HG02610 (cell line): ENCODE data around the gene CDKAL1.

Experiments
- ATAC-seq: cut with Tn5 transposase; IDR thresholded peaks from one replicate; pipeline ENCODE4 v1.9.1; 2021; ENCODE audit warnings: mild to moderate bottlenecking, moderate library complexity; ENCODE audit not compliant: unreplicated experiment

CDKAL1 gene

GRCh38 chr6:21123507-21124436 lies 589.5 kb downstream of the CDKAL1 start:
- no peak for ATAC-seq

GRCh38 chr6:21128601-21129000 lies 594.3 kb downstream of the CDKAL1 start:
- ATAC-seq, result no peak

DNA sequence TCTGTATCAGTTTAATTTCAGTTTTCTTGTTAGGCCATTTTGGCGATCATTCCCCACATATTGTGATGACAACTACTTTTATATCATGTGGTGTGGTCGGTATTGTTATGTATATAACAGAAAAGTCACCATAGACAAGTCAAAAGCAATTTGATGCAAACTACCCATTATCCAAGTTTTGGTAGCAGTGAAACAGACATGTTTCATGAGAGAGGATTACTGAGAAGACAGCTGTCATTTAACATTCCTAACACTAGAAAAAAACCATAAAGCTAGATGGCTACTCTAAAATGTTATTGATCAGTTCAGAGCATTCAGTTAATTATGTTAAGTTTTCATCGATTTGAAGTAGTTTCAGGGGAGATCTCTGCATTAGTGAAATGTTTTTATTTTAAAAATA lies 597.1 kb downstream of the CDKAL1 start:
- ATAC-seq, result no peak

GRCh38 chr6:21132446-21132845 lies 598.2 kb downstream of the CDKAL1 start:
- no peak for ATAC-seq

GRCh38 chr6:21132856-21133838 lies 598.9 kb downstream of the CDKAL1 start:
- ATAC-seq, result no peak

- ATAC-seq, result no peak
Measured at GRCh38 chr6:21133901-21134300, 599.6 kb downstream of the CDKAL1 start.

- ATAC-seq, result no peak
Measured at GRCh38 chr6:21134356-21134755, 600.1 kb downstream of the CDKAL1 start.

- no peak for ATAC-seq
Measured at GRCh38 chr6:21135484-21136013, 601.3 kb downstream of the CDKAL1 start.

DNA sequence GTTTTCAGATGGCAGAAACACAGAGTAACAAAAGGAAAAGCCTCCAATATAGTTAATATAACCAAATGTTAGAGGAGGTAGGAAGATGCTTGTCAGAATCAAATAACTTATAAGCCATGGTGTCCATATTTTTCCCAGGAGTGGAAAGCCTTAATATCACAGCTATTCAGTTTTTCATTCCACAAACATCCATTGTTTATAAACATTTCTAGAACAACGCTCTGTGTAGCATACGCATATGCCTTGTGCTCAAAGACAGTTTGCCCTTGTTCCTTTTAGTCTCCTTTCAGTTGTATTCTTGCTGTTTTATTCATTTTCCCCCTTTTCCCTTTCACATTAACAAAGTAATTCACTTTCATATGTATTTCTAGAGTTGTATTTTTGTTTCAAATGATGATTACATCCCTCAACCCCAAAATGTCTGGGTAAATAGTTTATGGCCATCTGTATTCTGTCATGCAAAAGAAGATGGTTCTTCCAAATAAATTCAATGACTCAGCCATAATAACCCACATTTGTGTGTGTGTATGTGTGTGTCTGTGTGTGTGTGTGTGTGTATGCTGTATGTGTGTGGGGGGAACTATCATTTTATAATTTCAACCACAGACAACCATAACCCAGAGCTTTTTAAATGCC lies 603.6 kb downstream of the CDKAL1 start:
- no peak for ATAC-seq

GRCh38 chr6:21138336-21139069 lies 604.2 kb downstream of the CDKAL1 start:
- no peak for ATAC-seq

GRCh38 chr6:21140966-21141365 lies 606.7 kb downstream of the CDKAL1 start:
- no peak for ATAC-seq

DNA sequence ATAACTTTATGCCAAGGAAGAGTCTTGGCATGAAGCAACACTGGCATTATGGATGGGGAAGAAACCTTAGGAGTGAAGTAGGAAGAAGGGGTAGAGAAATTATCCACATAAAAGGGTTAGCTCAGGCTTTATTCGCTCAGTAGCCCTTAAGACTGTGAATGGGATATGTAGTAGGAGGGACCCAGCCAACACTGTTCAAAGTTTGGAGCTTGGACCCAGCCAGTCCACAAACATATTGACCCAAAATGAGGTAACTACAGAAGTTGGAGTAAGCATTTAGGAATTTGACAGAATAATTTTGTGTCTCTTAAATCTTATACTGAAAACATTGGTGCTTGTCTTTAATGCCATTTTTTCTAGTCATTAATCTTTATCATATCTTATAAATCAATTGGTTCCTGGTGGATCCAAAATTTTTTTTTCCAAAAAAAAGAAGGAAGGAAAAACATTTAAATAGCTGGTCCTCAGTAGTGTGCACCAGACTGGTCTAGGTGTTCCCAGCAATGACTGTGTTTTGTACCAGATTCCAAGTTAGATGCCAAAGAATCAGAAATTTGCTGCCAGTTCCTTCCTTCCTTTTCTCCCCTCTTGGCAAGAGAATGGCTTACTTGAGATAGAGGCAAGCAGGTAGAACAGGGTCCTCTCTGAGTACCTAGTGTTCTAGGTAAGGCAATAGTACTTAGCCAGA lies 607.5 kb downstream of the CDKAL1 start:
- ATAC-seq, result no peak

- no peak for ATAC-seq
Measured at GRCh38 chr6:21142741-21143140, 608.5 kb downstream of the CDKAL1 start.

DNA sequence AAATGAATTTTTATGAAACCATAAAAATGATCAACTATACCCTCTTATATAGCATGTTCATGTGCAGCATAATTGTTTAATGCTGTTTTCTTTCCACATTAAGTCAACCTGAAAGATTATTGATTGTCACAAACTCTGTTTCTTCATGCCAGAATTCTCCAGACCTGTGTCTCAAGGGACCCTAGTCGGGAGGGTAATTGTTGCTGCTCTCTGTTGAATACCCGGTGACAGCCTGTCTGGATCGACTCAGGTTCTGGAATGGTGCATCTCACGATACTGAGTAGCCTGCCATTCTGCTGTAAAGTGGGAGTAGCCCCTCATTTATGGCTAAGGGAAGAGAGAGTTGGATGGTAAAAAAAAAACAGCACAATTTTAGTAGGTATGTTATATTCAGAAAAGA lies 609.4 kb downstream of the CDKAL1 start:
- ATAC-seq, result no peak

- no peak for ATAC-seq
Measured at GRCh38 chr6:21144928-21145327, 610.7 kb downstream of the CDKAL1 start.

DNA sequence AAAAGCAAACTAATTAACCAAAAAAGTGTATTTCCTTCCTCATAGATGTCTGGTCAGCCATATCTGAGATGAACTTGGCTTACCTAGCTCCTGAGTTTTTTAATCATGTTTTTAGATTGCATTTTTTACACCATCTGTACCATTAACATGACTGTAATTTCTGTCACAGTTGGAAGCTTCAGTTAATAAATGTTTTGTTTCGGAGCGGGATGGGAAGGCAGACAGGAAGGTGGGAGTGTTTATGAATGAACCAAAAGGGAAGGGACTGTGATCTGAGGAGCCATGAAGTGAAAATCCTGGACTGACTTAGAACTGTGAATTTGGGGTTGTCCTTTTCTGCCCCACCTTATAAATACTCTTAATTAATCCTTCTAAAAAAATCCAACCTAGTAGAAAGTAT lies 613.7 kb downstream of the CDKAL1 start:
- ATAC-seq, result no peak

GRCh38 chr6:21149470-21149869 lies 615.2 kb downstream of the CDKAL1 start:
- no peak for ATAC-seq

GRCh38 chr6:21150667-21151066 lies 616.4 kb downstream of the CDKAL1 start:
- ATAC-seq, result no peak

- no peak for ATAC-seq
Measured at GRCh38 chr6:21151119-21151518, 616.9 kb downstream of the CDKAL1 start.

DNA sequence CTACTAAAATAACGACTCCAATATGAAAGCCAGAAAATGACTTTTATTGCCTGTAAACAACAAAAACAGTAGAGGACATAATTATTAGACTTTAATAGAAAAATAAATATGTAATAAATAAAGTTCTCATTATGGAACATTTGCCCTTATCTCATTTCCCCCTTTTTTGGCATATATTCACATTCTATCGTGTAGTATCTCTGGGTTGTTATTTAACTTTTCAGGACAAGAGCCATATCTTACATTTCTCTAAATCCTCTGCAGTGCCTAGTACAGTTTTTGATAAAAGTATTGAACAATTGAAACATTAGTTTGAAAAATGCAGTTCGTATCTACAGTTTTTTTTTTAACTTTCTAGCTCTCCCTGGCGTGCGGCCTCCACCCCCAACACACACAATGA lies 617.3 kb downstream of the CDKAL1 start:
- no peak for ATAC-seq
